HepG2 (cell line): ENCODE data around the gene ITIH1. TPM values are rescaled to one million over a fixed set of nuclear protein-coding genes. Genes with fewer than 3 reads are reported as not detected.

Experiments
- BORCS8-MEF2B ChIP-seq: sonication (generic); formaldehyde crosslinking; IDR thresholded peaks from 2 replicates; pipeline ENCODE4 v1.8.0; 2022; ENCODE audit warnings: mild to moderate bottlenecking, missing genetic modification reagents
- HOXA7 ChIP-seq: sonication (generic); formaldehyde crosslinking; IDR thresholded peaks from 2 replicates; pipeline ENCODE4 v1.8.1; 2022; ENCODE audit warnings: mild to moderate bottlenecking, missing genetic modification reagents, moderate library complexity
- KLF16 ChIP-seq, 2 experiments: sonication (generic) in 1 of 2; formaldehyde crosslinking in 1 of 2; IDR thresholded peaks; 2 replicates each; pipeline versions ENCODE4 v1.6.1 to v1.8.0; 2016 to 2023; ENCODE audit warnings: missing genetic modification reagents in 2 of 2, missing compliant biosample characterization in 1 of 2
- MEF2D ChIP-seq: sonication (generic); formaldehyde crosslinking; IDR thresholded peaks from 2 replicates; pipeline ENCODE4 v1.5.1; 2020; ENCODE audit warnings: mild to moderate bottlenecking, missing genetic modification reagents
- MTF2 ChIP-seq: sonication (generic); formaldehyde crosslinking; IDR thresholded peaks from 2 replicates; pipeline ENCODE4 v1.5.0; 2020; ENCODE audit warnings: missing genetic modification reagents, borderline replicate concordance
- MZF1 ChIP-seq: sonication (generic); formaldehyde crosslinking; IDR thresholded peaks from 2 replicates; pipeline ENCODE4 v1.8.1; 2023; ENCODE audit warnings: mild to moderate bottlenecking, missing genetic modification reagents, borderline replicate concordance
- SIX1 ChIP-seq: sonication (generic); formaldehyde crosslinking; IDR thresholded peaks from 2 replicates; pipeline ENCODE4 v1.4.0; 2020; ENCODE audit warnings: missing genetic modification reagents, borderline replicate concordance
- STAG1 ChIP-seq: sonication (generic); formaldehyde crosslinking; IDR thresholded peaks from 2 replicates; pipeline ENCODE4 v1.4.0; 2020; ENCODE audit warnings: missing genetic modification reagents
- TEAD3 ChIP-seq: optimal IDR thresholded peaks from 2 replicates; pipeline ENCODE3; 2016; ENCODE audit warnings: borderline replicate concordance
- ZFP1 ChIP-seq: IDR thresholded peaks from 2 replicates; pipeline ENCODE4 v1.6.1; 2016
- ZNF256 ChIP-seq: sonication (generic); formaldehyde crosslinking; conservative IDR thresholded peaks from 2 replicates; pipeline ENCODE4 v1.4.0; 2020; ENCODE audit warnings: missing genetic modification reagents
- ZNF292 ChIP-seq: sonication (generic); formaldehyde crosslinking; IDR thresholded peaks from 2 replicates; pipeline ENCODE4 v1.8.1; 2022; ENCODE audit warnings: mild to moderate bottlenecking, low read depth, missing genetic modification reagents, borderline replicate concordance
- ZNF329 ChIP-seq: sonication (generic); formaldehyde crosslinking; IDR thresholded peaks from 2 replicates; pipeline ENCODE4 v1.9.0; 2021; ENCODE audit warnings: low read depth, mild to moderate bottlenecking, missing genetic modification reagents
- ZNF354B ChIP-seq: sonication (generic); formaldehyde crosslinking; IDR thresholded peaks from 2 replicates; pipeline ENCODE4 v1.8.0; 2022; ENCODE audit warnings: mild to moderate bottlenecking, missing genetic modification reagents
- ZNF431 ChIP-seq: sonication (generic); formaldehyde crosslinking; IDR thresholded peaks from 2 replicates; pipeline ENCODE4 v1.9.0; 2022; ENCODE audit warnings: missing genetic modification reagents, low read depth, mild to moderate bottlenecking, borderline replicate concordance
- ZNF7 ChIP-seq: IDR thresholded peaks from 2 replicates; pipeline ENCODE4 v1.6.1; 2016; ENCODE audit warnings: missing biosample characterization, missing genetic modification reagents
- ZNF746 ChIP-seq: sonication (generic); formaldehyde crosslinking; IDR thresholded peaks from 2 replicates; pipeline ENCODE4 v1.8.0; 2022; ENCODE audit warnings: mild to moderate bottlenecking, missing genetic modification reagents
- polyA plus RNA-seq, 8 experiments: library from polyadenylated mRNA; depleted of rRNA in 3 of 8; stranded (reverse) in 7 of 8; unstranded in 1 of 8; fragments of >200 nt; fragmentation: Illumina TruSeq in 4 of 8; extraction: Trizol in 4 of 8; gene quantifications; 2 replicates each; pipeline versions ENCODE4 v1.2.1 to v1.2.3, GENCODE V29; 2011 to 2016; ENCODE audit warnings: low read depth in 4 of 8, missing spikeins in 1 of 8, mixed read lengths in 1 of 8; ENCODE audit not compliant: insufficient read depth in 1 of 8
- total RNA-seq, 5 experiments: library from RNA; depleted of rRNA; stranded (reverse); fragments of >200 nt; fragmentation: Illumina TruSeq; extraction: Trizol; gene quantifications; 2 replicates each; pipeline ENCODE4 v1.2.3, GENCODE V29; 2016; ENCODE audit warnings: low read depth in 1 of 5
- TF ChIP-seq, protein P1 (sequence below): IDR thresholded peaks from 2 replicates; pipeline ENCODE4 v1.6.1; 2016; ENCODE audit warnings: missing biosample characterization, missing genetic modification reagents, low read depth
- TF ChIP-seq, protein P2 (sequence below): sonication (generic); formaldehyde crosslinking; IDR thresholded peaks from 2 replicates; pipeline ENCODE4 v1.4.0; 2020; ENCODE audit warnings: mild to moderate bottlenecking, missing genetic modification reagents
- TF ChIP-seq, protein P3 (sequence below): sonication (generic); formaldehyde crosslinking; IDR thresholded peaks from 2 replicates; pipeline ENCODE4 v1.4.0; 2020; ENCODE audit warnings: missing genetic modification reagents

The ITIH1 gene
- total and polyA plus RNA-seq, 2 of the 13 experiments (the other 11 are each of a cell fraction or from before 2014, with no cell fraction given): 12.3 to 19.6 TPM

DNA sequence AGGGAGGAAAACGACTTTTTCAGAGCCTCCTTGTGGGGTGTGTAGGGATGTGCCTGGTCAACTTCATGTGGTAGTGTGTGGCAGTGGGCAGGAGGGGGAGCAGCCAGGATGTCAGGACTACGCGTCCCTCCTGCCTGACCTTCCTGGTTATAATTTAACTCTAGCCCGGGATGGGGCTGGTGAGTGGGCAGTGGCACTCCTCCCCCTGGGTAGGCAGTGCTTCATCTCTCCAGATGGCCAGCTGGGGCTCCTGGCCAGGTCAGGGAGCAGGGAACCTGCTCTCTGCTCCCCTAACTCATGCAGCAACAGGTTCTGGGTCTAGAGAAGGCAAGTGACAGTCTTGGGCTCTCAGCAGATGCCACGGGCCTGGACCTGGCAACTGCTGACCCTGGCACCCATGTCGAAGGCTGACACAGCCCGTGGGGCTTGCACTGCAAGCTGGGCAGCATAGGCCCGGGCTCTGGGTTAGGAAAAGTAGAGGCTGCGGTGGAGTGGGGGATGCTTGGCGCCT lies 50.5 kb downstream of the ITIH1 start (continued):
- peak; percentile 61 for TF ChIP-seq TEAD3 (CRISPR knock-in tag)
- TF ChIP-seq ZNF7: no peak
- TF ChIP-seq KLF16 (CRISPR knock-in tag; IDR thresholded peaks at IDR 0.05): peak in 1 of 2 experiments; percentile 49; a peak in 1 of 4 replicates
- TF ChIP-seq BORCS8-MEF2B (CRISPR knock-in tag): peak; percentile 41; the same call in 1 of the 2 replicates
- no peak for TF ChIP-seq ZNF329 (CRISPR knock-in tag)
- no peak for TF ChIP-seq ZNF431 (CRISPR knock-in tag)
- no peak for TF ChIP-seq HOXA7 (CRISPR knock-in tag)
- no peak for TF ChIP-seq ZNF354B (CRISPR knock-in tag)
- no peak for TF ChIP-seq ZNF746 (CRISPR knock-in tag)
- 0 out of 2 replicates have a peak, but pooled peaks have one; percentile 14 for TF ChIP-seq MEF2D
- no peak for TF ChIP-seq MZF1 (CRISPR knock-in tag)
- no peak for TF ChIP-seq SIX1
- TF ChIP-seq, protein P1, sequence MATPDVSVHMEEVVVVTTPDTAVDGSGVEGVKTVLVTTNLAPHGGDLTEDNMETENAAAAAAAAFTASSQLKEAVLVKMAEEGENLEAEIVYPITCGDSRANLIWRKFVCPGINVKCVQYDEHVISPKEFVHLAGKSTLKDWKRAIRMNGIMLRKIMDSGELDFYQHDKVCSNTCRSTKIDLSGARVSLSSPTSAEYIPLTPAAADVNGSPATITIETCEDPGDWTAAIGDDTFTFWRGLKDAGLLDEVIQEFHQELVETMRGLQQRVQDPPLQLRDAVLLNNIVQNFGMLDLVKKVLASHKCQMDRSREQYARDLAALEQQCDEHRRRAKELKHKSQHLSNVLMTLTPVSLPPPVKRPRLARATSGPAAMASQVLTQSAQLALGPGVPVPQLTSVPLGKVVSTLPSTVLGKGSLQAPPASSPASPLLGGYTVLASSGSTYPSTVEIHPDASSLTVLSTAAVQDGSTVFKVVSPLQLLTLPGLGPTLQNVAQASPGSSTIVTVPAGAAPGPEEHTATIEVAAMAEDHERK (CRISPR knock-in tag): no peak
- TF ChIP-seq MTF2: no peak
- TF ChIP-seq, protein P2, sequence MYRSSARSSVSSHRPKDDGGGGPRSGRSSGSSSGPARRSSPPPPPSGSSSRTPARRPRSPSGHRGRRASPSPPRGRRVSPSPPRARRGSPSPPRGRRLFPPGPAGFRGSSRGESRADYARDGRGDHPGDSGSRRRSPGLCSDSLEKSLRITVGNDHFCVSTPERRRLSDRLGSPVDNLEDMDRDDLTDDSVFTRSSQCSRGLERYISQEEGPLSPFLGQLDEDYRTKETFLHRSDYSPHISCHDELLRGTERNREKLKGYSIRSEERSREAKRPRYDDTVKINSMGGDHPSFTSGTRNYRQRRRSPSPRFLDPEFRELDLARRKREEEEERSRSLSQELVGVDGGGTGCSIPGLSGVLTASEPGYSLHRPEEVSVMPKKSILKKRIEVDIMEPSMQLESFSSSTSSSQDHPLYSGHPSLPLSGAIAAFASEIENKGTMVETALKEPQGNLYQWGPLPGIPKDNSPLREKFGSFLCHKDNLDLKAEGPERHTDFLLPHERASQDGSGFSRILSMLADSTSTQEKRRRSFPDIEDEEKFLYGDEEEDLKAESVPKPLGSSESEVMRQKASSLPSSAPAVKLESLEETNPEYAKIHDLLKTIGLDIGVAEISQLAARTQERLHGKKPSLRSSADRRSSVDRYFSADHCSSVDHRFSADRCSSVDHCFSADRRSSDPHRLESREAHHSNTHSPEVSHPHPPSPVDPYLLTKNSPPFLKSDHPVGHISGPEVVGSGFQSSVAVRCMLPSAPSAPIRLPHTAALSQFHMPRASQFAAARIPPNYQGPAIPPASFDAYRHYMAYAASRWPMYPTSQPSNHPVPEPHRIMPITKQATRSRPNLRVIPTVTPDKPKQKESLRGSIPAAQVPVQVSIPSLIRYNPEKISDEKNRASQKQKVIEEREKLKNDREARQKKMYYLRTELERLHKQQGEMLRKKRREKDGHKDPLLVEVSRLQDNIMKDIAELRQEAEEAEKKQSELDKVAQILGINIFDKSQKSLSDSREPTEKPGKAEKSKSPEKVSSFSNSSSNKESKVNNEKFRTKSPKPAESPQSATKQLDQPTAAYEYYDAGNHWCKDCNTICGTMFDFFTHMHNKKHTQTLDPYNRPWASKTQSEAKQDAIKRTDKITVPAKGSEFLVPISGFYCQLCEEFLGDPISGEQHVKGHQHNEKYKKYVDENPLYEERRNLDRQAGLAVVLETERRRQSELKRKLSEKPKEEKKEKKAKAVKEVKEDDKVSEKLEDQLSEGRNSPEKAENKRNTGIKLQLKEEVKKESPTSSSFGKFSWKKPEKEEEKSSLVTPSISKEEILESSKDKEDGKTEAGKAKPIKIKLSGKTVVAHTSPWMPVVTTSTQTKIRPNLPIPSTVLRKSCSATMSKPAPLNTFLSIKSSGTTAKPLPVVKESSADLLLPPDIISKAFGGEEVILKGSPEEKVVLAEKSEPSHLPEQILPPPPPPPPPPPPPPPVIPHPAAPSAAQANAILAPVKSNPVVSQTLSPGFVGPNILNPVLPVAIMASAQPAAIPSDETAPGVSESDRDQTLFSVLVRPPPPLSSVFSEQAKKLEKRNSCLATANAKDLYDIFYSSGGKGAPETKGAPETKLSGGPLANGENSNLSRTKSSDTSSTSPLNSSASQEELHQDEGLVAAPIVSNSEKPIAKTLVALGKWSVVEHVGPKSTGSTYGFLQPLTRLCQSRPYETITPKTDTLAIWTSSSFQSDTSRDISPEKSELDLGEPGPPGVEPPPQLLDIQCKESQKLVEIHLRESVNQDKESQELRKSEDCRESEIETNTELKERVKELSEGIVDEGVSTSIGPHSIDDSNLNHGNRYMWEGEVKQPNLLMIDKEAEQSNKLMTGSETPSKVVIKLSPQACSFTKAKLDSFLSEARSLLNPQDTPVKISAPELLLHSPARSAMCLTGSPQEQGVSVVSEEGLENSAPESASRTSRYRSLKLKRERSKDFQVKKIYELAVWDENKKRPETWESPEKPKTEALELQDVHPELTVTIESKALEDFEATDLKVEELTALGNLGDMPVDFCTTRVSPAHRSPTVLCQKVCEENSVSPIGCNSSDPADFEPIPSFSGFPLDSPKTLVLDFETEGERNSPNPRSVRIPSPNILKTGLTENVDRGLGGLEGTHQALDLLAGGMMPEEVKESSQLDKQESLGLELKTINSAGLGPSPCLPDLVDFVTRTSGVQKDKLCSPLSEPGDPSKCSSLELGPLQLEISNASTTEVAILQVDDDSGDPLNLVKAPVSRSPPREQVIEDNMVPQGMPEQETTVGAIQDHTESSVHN (CRISPR knock-in tag): no peak
- TF ChIP-seq STAG1 (CRISPR knock-in tag): peak; percentile 58
- no peak for TF ChIP-seq ZNF256
- TF ChIP-seq, protein P3, sequence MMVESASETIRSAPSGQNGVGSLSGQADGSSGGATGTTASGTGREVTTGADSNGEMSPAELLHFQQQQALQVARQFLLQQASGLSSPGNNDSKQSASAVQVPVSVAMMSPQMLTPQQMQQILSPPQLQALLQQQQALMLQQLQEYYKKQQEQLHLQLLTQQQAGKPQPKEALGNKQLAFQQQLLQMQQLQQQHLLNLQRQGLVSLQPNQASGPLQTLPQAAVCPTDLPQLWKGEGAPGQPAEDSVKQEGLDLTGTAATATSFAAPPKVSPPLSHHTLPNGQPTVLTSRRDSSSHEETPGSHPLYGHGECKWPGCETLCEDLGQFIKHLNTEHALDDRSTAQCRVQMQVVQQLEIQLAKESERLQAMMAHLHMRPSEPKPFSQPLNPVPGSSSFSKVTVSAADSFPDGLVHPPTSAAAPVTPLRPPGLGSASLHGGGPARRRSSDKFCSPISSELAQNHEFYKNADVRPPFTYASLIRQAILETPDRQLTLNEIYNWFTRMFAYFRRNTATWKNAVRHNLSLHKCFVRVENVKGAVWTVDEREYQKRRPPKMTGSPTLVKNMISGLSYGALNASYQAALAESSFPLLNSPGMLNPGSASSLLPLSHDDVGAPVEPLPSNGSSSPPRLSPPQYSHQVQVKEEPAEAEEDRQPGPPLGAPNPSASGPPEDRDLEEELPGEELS (CRISPR knock-in tag): peak; percentile 39; the same call in 1 of the 2 replicates
- TF ChIP-seq ZNF292 (CRISPR knock-in tag): peak; percentile 21; the same call in 1 of the 2 replicates
- no peak for TF ChIP-seq ZFP1 (CRISPR knock-in tag)
